AG09319 (cell line): ENCODE results near the gene EEF1B2.
"Not testable (repeated sequence)": the region's sequence is repeated elsewhere in the genome, so short reads cannot be mapped to it uniquely, and the experiment has no call there.

Experiments
- DNase-seq: peaks from one replicate; pipeline ENCODE4 v3.0.0-alpha.2; 2010; ENCODE audit warnings: low read depth; ENCODE audit errors: extremely low read depth
- TF ChIP-seq, protein P1 (sequence below): IDR thresholded peaks from 2 replicates; pipeline ENCODE4 v1.5.1; 2011; ENCODE audit warnings: low read depth, mild to moderate bottlenecking, inconsistent platforms, low read length, moderate library complexity

The EEF1B2 gene

DNA sequence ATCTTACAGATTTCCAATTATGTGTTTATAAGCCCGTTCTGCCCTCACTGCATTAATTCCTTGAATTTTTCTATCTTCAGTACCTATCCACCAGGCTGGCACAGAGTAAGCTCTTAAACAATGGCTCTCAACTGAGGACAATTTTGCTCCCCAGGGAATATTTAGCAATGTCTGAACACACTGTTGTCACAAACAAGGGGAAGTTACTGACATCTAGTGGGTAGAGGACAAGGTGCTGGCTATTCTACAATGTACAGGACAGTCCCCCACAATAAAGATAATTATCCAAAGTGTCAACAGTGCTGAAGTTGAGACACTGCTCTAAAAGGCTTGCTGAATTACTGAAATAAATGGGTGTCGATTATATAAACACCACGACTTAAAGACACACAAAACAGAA lies 5.5 kb upstream of the EEF1B2 start:
- DNase-seq, result no peak
- TF ChIP-seq, protein P1, sequence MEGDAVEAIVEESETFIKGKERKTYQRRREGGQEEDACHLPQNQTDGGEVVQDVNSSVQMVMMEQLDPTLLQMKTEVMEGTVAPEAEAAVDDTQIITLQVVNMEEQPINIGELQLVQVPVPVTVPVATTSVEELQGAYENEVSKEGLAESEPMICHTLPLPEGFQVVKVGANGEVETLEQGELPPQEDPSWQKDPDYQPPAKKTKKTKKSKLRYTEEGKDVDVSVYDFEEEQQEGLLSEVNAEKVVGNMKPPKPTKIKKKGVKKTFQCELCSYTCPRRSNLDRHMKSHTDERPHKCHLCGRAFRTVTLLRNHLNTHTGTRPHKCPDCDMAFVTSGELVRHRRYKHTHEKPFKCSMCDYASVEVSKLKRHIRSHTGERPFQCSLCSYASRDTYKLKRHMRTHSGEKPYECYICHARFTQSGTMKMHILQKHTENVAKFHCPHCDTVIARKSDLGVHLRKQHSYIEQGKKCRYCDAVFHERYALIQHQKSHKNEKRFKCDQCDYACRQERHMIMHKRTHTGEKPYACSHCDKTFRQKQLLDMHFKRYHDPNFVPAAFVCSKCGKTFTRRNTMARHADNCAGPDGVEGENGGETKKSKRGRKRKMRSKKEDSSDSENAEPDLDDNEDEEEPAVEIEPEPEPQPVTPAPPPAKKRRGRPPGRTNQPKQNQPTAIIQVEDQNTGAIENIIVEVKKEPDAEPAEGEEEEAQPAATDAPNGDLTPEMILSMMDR, result no peak

DNA sequence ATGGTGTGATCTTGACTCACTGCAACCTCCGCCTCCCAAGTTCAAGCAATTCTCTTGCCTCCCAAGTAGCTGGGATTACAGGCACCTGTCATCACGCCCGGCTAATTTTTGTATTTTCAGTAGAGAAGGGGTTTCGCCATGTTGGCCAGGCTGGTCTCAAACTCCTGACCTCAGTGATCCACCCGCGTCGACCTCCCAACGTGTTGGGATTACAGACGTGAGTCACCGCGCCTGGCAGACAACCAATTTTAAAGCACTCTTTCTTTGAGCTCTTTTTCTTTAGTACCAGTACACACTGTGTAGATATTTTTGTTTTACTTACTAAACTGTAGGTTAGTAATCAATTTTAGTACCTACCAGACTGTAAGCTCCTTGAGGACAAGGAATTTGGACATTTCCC lies 2.7 kb upstream of the EEF1B2 start:
- DNase-seq, result not testable (repeated sequence)

DNA sequence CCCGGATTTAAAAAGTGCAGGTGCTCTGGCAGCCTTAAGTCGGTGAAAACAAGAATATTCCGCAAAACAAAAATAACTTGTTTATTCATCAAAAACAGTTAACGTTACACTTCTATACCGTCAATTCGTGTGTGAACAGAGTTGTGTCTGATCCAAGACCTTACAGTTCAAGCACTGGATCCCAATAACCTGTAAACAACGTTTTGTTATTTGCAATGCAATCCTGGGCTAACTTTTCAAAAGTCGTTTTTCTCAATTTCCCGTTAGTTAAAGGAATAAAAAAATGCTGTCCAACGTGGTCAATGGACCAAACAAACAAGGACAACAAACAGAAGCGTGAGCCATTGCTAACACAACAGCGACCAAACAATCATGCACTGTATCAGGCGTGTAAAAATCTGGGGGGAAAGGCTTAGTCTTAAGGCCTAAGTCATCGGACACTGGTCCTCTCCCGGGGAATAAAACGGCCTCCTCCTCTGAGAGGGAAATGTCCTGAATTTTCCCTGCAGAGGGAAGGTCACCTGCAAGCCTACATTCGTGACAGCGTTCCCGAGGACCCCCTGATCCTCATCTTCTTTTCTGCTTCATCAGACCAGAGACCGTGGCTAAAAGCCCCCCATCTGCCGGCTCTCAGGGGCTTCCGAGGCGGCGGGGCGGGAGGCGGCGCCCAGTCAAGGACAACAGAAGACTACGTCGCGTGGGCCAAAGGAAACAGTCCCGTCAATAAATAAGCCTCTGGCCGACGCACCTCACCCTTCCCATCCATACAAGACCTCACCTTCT lies 941 bp upstream of the EEF1B2 start:
- TF ChIP-seq, protein P1, result no peak
- DNase-seq, result no peak

DNA sequence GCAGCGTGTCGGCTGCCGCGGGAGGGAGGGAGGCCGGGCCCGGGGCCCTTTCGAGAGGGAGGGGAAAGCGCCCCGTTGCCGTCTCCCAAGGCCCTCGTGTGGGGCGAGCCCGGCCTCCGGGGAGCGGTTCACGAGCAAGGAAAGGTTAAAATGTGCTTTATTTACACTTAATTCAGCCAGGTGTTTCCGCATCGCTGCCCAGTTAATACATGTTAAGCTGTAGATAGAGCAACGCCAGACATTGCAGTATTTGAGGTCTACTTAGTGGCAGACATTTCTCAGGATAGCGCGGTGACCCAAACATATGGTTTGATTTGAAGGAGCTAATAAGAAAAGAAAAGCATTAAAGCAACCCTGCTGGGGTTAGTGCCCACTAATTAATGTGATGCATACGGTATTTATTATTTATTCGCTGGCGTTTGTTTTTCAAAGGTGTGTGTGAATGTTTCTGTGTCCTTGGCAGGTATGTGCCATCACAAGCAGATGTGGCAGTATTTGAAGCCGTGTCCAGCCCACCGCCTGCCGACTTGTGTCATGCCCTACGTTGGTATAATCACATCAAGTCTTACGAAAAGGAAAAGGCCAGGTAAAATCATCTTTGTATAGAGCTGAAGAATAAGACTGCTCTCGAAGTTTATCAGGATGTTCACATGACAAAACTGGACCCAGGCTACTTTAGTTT lies 571 bp downstream of the EEF1B2 start:
- no peak for DNase-seq
- TF ChIP-seq, protein P1, result no peak

DNA sequence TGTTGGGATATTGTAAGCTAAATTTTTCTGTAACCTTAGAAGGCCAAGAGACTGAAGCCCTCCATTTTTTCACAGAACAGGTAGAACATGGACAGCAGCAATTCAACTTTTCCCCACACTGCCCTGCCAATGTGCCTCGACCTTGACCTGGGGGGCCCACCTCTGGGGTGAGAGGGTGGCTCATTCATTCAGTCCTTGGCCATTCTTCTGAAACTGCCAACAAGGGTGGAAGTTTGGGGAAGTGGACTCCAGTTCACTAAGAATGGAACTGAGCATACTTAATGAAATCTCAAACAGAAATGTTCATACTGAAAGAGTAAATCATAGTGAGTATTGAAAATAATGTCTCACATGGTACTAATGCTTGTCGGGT lies 1.1 kb downstream of the EEF1B2 start:
- no peak for DNase-seq
- TF ChIP-seq, protein P1, result no peak

DNA sequence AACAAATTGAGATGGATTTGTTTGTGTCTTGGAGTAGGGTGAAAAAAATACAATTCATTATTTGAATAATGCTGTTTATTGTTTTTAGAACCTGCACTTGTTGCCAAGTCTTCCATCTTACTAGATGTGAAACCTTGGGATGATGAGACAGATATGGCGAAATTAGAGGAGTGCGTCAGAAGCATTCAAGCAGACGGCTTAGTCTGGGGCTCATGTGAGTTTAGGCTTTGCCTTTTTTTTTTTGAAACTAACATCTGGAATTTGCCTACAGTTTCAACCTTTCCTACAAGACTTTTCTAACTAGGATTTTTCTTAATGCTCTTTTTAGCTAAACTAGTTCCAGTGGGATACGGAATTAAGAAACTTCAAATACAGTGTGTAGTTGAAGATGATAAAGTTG lies 2.7 kb downstream of the EEF1B2 start:
- DNase-seq, result not testable (repeated sequence)

DNA sequence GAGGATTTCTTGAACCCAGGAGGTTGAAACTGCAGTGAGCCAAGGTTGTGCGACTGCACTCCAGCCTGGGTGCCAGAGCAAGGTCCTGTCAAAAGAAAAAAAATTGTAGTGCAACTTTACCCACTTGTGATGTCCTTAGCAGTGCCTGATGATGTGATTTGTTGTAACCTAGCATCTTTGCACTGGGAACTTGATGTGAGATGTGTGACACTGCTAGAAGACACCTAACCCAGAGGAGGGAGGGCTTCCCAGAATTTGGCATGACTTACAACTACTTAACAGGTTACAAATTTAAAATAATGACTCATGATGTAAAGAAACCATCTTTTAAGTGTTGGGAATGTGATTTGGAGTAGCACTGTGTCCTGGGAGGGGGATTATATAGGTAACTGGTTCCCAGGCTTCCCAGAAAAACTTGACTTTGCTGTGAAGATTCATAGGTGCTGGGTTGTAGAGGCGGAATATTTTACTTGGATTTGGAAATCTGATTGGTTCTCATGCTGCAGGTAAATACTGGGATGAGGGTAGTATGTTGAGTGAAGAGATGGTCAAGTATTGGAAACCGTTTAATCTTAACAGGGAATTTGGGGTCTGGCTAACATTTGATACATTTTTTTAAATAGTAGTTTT lies 3.7 kb downstream of the EEF1B2 start:
- DNase-seq, result no peak
- TF ChIP-seq, protein P1, result no peak

DNA sequence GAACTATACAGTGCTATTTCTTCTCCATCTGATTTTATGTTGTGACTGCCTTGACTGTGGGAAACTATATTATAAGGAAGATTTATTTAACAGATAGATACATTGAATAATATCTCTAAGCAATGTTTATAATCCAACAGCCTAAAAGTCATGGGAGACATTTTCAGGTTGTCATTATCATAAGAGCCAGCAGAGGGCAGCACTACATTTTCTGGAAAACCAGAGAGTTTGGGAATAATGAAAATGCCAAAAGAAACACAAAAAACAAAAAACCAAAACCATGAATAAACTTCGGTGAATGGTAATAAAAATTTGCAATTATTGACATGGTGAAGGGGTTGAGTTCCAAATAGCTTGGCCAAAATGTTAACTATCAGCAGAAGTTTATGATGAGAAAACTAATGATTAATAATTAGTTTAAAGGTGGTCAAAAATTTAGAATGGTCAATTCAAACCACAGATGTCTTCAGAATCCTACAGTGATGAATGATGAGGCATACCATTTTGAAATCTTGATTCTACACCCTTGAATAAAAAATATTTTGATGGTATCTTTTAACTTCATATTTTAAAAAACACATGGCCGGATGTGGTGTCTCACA lies 4.7 kb downstream of the EEF1B2 start:
- TF ChIP-seq, protein P1, result peak; percentile 68
- peak; percentile 7 for DNase-seq

DNA sequence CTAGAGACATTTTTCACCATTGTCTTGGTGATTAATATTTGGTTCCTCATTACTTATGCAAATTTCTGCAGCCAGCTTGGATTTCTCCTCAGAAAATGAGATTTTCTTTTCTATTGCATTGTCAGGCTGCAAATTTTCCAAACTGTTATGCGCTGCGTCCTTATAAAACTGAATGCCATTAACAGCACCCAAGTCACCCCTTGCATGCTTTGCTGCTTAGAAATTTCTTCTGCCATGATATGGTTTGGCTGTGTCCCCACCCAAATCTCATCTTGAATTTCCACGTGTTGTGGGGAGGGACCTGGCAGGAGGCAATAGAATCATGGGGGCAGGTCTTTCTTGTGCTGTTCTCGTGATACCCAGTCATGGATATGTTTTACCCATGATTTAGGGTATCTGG lies 8.5 kb downstream of the EEF1B2 start:
- DNase-seq, result not testable (repeated sequence)

DNA sequence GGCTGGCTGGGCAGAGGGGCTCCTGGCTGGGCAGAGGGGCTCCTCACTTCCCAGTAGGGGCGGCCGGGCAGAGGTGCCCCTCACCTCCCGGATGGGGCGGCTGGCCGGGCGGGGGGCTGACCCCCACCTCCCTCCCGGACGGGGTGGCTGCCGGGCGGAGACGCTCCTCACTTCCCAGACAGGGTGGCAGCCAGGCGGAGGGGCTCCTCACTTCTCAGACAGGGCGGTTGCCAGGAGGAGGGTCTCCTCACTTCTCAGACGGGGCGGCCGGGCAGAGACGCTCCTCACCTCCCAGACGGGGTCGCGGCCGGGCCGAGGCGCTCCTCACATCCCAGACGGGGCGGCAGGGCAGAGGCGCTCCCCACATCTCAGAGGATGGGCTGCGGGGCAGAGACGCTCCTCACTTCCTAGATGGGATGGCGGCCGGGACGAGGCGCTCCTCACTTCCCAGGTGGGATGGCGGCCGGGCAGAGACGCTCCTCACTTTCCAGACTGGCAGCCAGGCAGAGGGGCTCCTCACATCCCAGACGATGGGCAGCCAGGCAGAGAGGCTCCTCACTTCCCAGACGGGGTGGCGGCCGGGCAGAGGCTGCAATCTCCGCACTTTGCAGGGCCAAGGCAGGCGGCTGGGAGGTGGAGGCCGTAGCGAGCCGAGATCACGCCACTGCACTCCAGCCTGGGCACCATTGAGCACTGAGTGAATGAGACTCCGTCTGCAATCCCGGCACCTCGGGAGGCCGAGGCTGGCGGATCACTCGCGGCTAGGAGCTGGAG lies 12.1 kb downstream of the EEF1B2 start:
- DNase-seq, result not testable (repeated sequence)
